Measurements from ENCODE around the gene ETFBKMT. TPM values are rescaled to one million over a fixed set of nuclear protein-coding genes. Genes with fewer than 3 reads are reported as not detected.
"Not testable (repeated sequence)": the region's sequence is repeated elsewhere in the genome, so short reads cannot be mapped to it uniquely, and the experiment has no call there.

ETFBKMT gene
- total RNA-seq, 1 experiment from 2014 or later: 2.6 TPM

DNA sequence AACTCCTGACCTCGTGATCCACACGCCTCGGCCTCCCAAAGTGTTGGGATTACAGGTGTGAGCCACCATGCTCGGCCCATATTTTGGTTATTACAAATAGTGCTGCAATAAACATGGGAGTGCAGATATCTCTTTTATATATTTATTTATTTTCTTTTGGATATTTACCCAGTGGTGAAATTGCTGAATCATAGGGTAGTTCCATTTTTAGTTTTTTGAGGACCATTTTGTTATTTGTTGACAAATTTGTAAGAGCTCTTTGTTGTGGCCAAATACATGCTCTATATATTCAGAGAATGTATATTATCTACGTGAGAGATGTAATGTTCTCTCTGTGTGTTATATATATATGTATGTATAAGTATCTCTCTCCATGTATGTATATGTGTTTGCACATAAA lies 53.4 kb downstream of the ETFBKMT start:
- intact Hi-C loops (cut with micrococcal nuclease; ENCODE audit: unreplicated experiment): no loop called here
- no peaks in the 10 kb centered on the region for H3K27me3 ChIP-seq (replicated peaks; ENCODE audit: insufficient read depth, low read depth, low read length, poor library complexity)
- BruUV-seq (replicated peaks): no TSS peak
- H3K36me3 ChIP-seq (ENCODE audit: insufficient read depth, low read length, poor library complexity, severe bottlenecking): peaks cover 2% of the 10 kb centered on the region
- H3K9me3 ChIP-seq (ENCODE audit: low read depth, low read length, poor library complexity, severe bottlenecking): no peaks in the 10 kb centered on the region
- H3K27ac ChIP-seq (ENCODE audit: low read depth, low read length, poor library complexity, severe bottlenecking): no peak overlapping the region
- DNase-seq (ENCODE audit: low spot score): no peak
- ChIA-PET POLR2A (ENCODE audit: low non-redundant PET) (interaction anchor here (0.6 kb wide), 1 partner anchor 387 kb away, joined by 21 read pairs; the partner anchor contains the start of gene SINHCAF), CTCF (no interaction called here)
- TF ChIP-seq EZH2 (IDR thresholded peaks at IDR 0.05; ENCODE audit: borderline replicate concordance, low read depth, low read length, poor library complexity, severe bottlenecking): no peak
- TF ChIP-seq CTCF (conservative IDR thresholded peaks at IDR 0.05; ENCODE audit: low read depth, low read length): no peak
- no peaks in the 10 kb centered on the region for H3K4me1 ChIP-seq (ENCODE audit: insufficient read depth, low read length, poor library complexity, severe bottlenecking)
- H3K4me3 ChIP-seq (ENCODE audit: low read depth, low read length, poor library complexity, severe bottlenecking): no peak overlapping the region

GRCh38 chr12:31714406-31715271 lies 55.2 kb downstream of the ETFBKMT start:
- Histone ChIP-seq H3K27me3 (replicated peaks; ENCODE audit: insufficient read depth, low read depth, low read length, poor library complexity) (no peaks in the 10 kb centered on the region), H3K4me1 (ENCODE audit: insufficient read depth, low read length, poor library complexity, severe bottlenecking) (no peaks in the 10 kb centered on the region), H3K4me3 (ENCODE audit: low read depth, low read length, poor library complexity, severe bottlenecking) (no peak overlapping the region), H3K9me3 (ENCODE audit: low read depth, low read length, poor library complexity, severe bottlenecking) (peaks cover 5% of the 10 kb centered on the region), H3K27ac (ENCODE audit: low read depth, low read length, poor library complexity, severe bottlenecking) (no peak overlapping the region), H3K36me3 (ENCODE audit: insufficient read depth, low read length, poor library complexity, severe bottlenecking) (peaks cover 10% of the 10 kb centered on the region)
- BruUV-seq (replicated peaks): no TSS peak
- ChIA-PET POLR2A (ENCODE audit: low non-redundant PET) (no interaction called here), CTCF (no interaction called here)
- TF ChIP-seq EZH2 (IDR thresholded peaks at IDR 0.05; ENCODE audit: borderline replicate concordance, low read depth, low read length, poor library complexity, severe bottlenecking): no peak
- no peak for TF ChIP-seq CTCF (conservative IDR thresholded peaks at IDR 0.05; ENCODE audit: low read depth, low read length)
- no peak for DNase-seq (ENCODE audit: low spot score)
- intact Hi-C loops (cut with micrococcal nuclease; ENCODE audit: unreplicated experiment): no loop called here

- Histone ChIP-seq H3K4me1 (ENCODE audit: insufficient read depth, low read length, poor library complexity, severe bottlenecking) (no peaks in the 10 kb centered on the region), H3K27ac (ENCODE audit: low read depth, low read length, poor library complexity, severe bottlenecking) (peak overlapping the region; percentile 19), H3K9me3 (ENCODE audit: low read depth, low read length, poor library complexity, severe bottlenecking) (peaks cover 5% of the 10 kb centered on the region), H3K27me3 (replicated peaks; ENCODE audit: insufficient read depth, low read depth, low read length, poor library complexity) (no peaks in the 10 kb centered on the region), H3K4me3 (ENCODE audit: low read depth, low read length, poor library complexity, severe bottlenecking) (no peak overlapping the region), H3K36me3 (ENCODE audit: insufficient read depth, low read length, poor library complexity, severe bottlenecking) (peaks cover 17% of the 10 kb centered on the region)
- TF ChIP-seq CTCF (conservative IDR thresholded peaks at IDR 0.05; ENCODE audit: low read depth, low read length) (no peak), EZH2 (IDR thresholded peaks at IDR 0.05; ENCODE audit: borderline replicate concordance, low read depth, low read length, poor library complexity, severe bottlenecking) (no peak)
- ChIA-PET POLR2A (ENCODE audit: low non-redundant PET) (no interaction called here), CTCF (no interaction called here)
- no TSS peak for BruUV-seq (replicated peaks)
- intact Hi-C loops (cut with micrococcal nuclease; ENCODE audit: unreplicated experiment): no loop called here
- DNase-seq (ENCODE audit: low spot score): no peak
Observed at GRCh38 chr12:31715283-31715825, 55.9 kb downstream of the ETFBKMT start.

DNA sequence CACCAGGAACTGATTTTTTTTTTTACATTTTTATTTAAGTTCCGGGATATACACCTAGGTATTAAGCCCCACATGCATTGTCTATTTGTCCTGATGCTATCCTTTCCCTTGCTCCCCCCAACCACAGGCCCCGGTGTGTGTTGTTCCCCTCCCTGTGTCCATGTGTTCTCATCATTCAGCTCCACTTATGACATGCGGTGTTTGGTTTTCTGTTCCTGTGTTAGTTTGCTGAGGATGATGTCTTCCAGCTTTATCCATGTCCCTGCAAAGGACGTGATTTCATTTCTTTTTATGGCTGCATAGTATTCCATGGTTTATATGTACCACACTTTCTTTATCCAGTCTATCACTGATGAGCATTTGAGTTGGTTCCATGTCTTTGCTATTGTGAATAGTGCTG lies 57.5 kb downstream of the ETFBKMT start:
- DNase-seq (ENCODE audit: low spot score); H3K9me3 ChIP-seq (ENCODE audit: low read depth, low read length, poor library complexity, severe bottlenecking); H3K27me3 ChIP-seq (replicated peaks; ENCODE audit: insufficient read depth, low read depth, low read length, poor library complexity); POLR2A ChIA-PET (ENCODE audit: low non-redundant PET); H3K4me3 ChIP-seq (ENCODE audit: low read depth, low read length, poor library complexity, severe bottlenecking); BruUV-seq (replicated peaks); H3K4me1 ChIP-seq (ENCODE audit: insufficient read depth, low read length, poor library complexity, severe bottlenecking); CTCF ChIA-PET; intact Hi-C loops (cut with micrococcal nuclease; ENCODE audit: unreplicated experiment); H3K27ac ChIP-seq (ENCODE audit: low read depth, low read length, poor library complexity, severe bottlenecking): not testable (repeated sequence)
- H3K36me3 ChIP-seq (ENCODE audit: insufficient read depth, low read length, poor library complexity, severe bottlenecking): peaks cover 19% of the 10 kb centered on the region

DNA sequence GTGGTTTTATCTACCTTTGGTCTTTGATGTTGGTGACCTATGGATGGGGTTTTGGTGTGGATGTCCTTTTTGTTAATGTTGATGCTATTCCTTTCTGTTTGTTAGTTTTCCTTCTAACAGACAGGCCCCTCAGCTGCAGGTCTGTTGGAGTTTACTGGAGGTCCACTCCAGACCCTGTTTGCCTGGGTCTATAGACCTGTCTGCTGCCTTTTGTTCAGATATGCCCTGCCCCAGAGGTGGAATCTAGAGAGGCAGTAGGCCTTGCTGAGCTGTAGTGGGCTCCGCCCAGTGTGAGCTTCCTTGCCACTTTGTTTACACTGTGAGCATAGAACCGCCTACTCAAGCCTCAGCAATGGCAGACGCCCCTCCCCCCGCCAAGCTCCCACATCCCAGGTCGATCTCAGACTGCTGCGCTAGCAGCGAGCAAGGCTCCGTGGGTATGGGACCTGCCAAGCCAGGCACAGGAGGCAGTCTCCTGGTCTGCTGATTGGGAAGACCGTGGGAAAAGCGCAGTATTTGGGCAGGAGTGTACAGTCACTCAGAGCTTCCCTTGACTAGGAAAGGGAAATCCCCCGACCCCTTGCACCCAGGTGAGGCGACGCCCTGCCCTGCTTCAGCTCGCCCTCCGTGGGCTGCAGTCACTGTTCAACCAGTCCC lies 59.2 kb downstream of the ETFBKMT start:
- H3K4me3 ChIP-seq (ENCODE audit: low read depth, low read length, poor library complexity, severe bottlenecking); H3K4me1 ChIP-seq (ENCODE audit: insufficient read depth, low read length, poor library complexity, severe bottlenecking); DNase-seq (ENCODE audit: low spot score); POLR2A ChIA-PET (ENCODE audit: low non-redundant PET); intact Hi-C loops (cut with micrococcal nuclease; ENCODE audit: unreplicated experiment); BruUV-seq (replicated peaks); CTCF ChIA-PET; H3K27ac ChIP-seq (ENCODE audit: low read depth, low read length, poor library complexity, severe bottlenecking); H3K27me3 ChIP-seq (replicated peaks; ENCODE audit: insufficient read depth, low read depth, low read length, poor library complexity); H3K9me3 ChIP-seq (ENCODE audit: low read depth, low read length, poor library complexity, severe bottlenecking): not testable (repeated sequence)
- peaks cover 19% of the 10 kb centered on the region for H3K36me3 ChIP-seq (ENCODE audit: insufficient read depth, low read length, poor library complexity, severe bottlenecking)
